Keratinocyte (primary cell): ENCODE data around the gene HIKESHI. TPM values are rescaled to one million over a fixed set of nuclear protein-coding genes. Genes with fewer than 3 reads are reported as not detected.

Experiments
- DNase-seq: peaks from one replicate; pipeline ENCODE4 v3.0.0-alpha.2; 2011; ENCODE audit warnings: low read depth, missing footprints, low spot score
- FAIRE-seq: peaks from 2 replicates; lab custom pipeline; 2011; peaks lifted over from hg19 to GRCh38; lab: Jason Lieb, UNC
- H2AFZ ChIP-seq: 2 replicates; pipeline ENCODE4 v1.6.0; 2012; ENCODE audit warnings: low read length, control low read depth, inconsistent platforms; ENCODE audit not compliant: control insufficient read depth
- H3K27ac ChIP-seq: 2 replicates; pipeline ENCODE4 v1.5.1; 2011; ENCODE audit warnings: low read length; ENCODE audit not compliant: control insufficient read depth, insufficient read depth
- H3K27me3 ChIP-seq: 3 replicates; pipeline ENCODE4 v1.6.0; 2011; ENCODE audit warnings: low read length; ENCODE audit not compliant: control insufficient read depth, insufficient read depth; ENCODE audit errors: extremely low read depth
- H3K36me3 ChIP-seq, 2 experiments: 2 replicates in 1 of 2; 3 replicates in 1 of 2; pipeline ENCODE4 v1.5.1; 2011; ENCODE audit warnings: low read length in 2 of 2, mild to moderate bottlenecking in 1 of 2; ENCODE audit not compliant: control insufficient read depth in 2 of 2, insufficient read depth in 2 of 2; ENCODE audit errors: extremely low read depth in 1 of 2
- H3K4me1 ChIP-seq: 3 replicates; pipeline ENCODE4 v1.5.1; 2011; ENCODE audit warnings: low read length; ENCODE audit not compliant: control insufficient read depth, insufficient read depth; ENCODE audit errors: extremely low read depth
- H3K4me2 ChIP-seq: 3 replicates; pipeline ENCODE4 v1.6.0; 2011; ENCODE audit warnings: low read depth, low read length; ENCODE audit not compliant: control insufficient read depth, insufficient read depth; ENCODE audit errors: extremely low read depth
- H3K4me3 ChIP-seq, 3 experiments: fragments of 200-600 bp in 1 of 3; sonication (generic) in 1 of 3; 2 replicates in 2 of 3; 3 replicates in 1 of 3; pipeline ENCODE4 v1.5.1; 2011 to 2016; ENCODE audit warnings: low read length in 3 of 3, mild to moderate bottlenecking in 3 of 3, control low read depth in 2 of 3, inconsistent platforms in 1 of 3, low read depth in 1 of 3, mixed read lengths in 1 of 3, mixed run types in 1 of 3, moderate library complexity in 1 of 3; ENCODE audit not compliant: control insufficient read depth in 2 of 3, insufficient read depth in 2 of 3; ENCODE audit errors: extremely low read depth in 1 of 3
- H3K79me2 ChIP-seq: 2 replicates; pipeline ENCODE4 v1.6.0; 2012; ENCODE audit warnings: low read length; ENCODE audit not compliant: control insufficient read depth, insufficient read depth
- H3K9ac ChIP-seq: 3 replicates; pipeline ENCODE4 v1.6.0; 2011; ENCODE audit warnings: low read length; ENCODE audit not compliant: control insufficient read depth, insufficient read depth; ENCODE audit errors: extremely low read depth
- H3K9me1 ChIP-seq: 3 replicates; pipeline ENCODE4 v1.6.0; 2011; ENCODE audit warnings: low read length; ENCODE audit not compliant: control insufficient read depth, insufficient read depth; ENCODE audit errors: extremely low read depth
- H3K9me3 ChIP-seq: 2 replicates; pipeline ENCODE4 v1.5.1; 2012; ENCODE audit warnings: low read depth, low read length; ENCODE audit not compliant: control insufficient read depth
- H4K20me1 ChIP-seq: 3 replicates; pipeline ENCODE4 v1.6.0; 2011; ENCODE audit warnings: low read length; ENCODE audit not compliant: control insufficient read depth, insufficient read depth; ENCODE audit errors: extremely low read depth
- CTCF ChIP-seq, 3 experiments: IDR thresholded peaks in 1 of 3; conservative IDR thresholded peaks in 1 of 3; optimal IDR thresholded peaks in 1 of 3; 2 replicates in 2 of 3; 3 replicates in 1 of 3; pipeline versions ENCODE3 to v1.5.1; 2011; ENCODE audit warnings: low read length in 3 of 3, mild to moderate bottlenecking in 3 of 3, moderate library complexity in 2 of 3, control low read depth in 1 of 3, inconsistent platforms in 1 of 3; ENCODE audit not compliant: insufficient read depth in 2 of 3; ENCODE audit errors: extremely low read depth in 1 of 3
- EZH2 ChIP-seq: IDR thresholded peaks from one replicate; pipeline ENCODE4 v1.6.1; 2012; ENCODE audit warnings: inconsistent platforms, mild to moderate bottlenecking, low read length, moderate library complexity
- dilution Hi-C: fragments of 300-500 bp; cut with MboI; formaldehyde crosslinking; loops from one replicate; pipeline ENCODE4 v1.7.0; 2020; ENCODE audit warnings: low sequenced_read_pairs; ENCODE audit not compliant: extremely low pct_ligation_motif_present
- polyA plus RNA-seq, 5 experiments: library from polyadenylated mRNA; depleted of rRNA in 3 of 5; stranded (reverse) in 3 of 5; stranded (forward) in 1 of 5; unstranded in 1 of 5; fragments of >200 nt; gene quantifications; 1 replicate in 1 of 5; 2 replicates in 3 of 5; 3 replicates in 1 of 5; pipeline versions ENCODE4 v1.2.1 to v1.2.3, GENCODE V29; 2011 to 2012; ENCODE audit warnings: missing spikeins in 2 of 5, low read depth in 1 of 5, low replicate concordance in 1 of 5

HIKESHI gene
- polyA plus RNA-seq, 1 donor (not counting 4 experiments of a cell fraction or from before 2014, with no cell fraction given) = 89.4 TPM

DNA sequence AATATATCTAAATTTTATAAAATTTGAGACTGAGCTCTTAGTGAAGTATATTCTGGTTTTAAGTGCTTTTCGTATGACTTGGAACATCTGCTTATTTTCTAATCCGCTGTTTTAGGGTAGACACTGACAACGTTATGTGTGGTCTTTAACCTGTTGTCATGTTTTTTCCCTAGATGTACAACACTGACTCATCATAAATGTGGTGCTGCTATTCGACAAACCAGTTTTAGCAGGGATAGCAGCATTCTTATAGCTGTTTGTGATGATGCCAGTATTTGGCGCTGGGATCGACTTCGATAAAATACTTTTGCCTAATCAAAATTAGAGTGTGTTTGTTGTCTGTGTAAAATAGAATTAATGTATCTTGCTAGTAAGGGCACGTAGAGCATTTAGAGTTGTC is 23.8 kb upstream of the HIKESHI start:
- dilution Hi-C loops = no loop called here
- no peak overlapping the region for H3K4me2 ChIP-seq

GRCh38 chr11:86279747-86280146 is 22.3 kb upstream of the HIKESHI start:
- DNase-seq (no peak), FAIRE-seq (no peak)
- H3K9me1 ChIP-seq = no peaks in the 10 kb centered on the region
- H3K79me2 ChIP-seq = no peaks in the 10 kb centered on the region
- no peaks in the 10 kb centered on the region for H3K9me3 ChIP-seq
- no peak overlapping the region for H3K27ac ChIP-seq
- H4K20me1 ChIP-seq = no peaks in the 10 kb centered on the region
- no peak overlapping the region for H3K4me3 ChIP-seq
- H3K36me3 ChIP-seq = peaks cover 3 to 16% of the 10 kb centered on the region in 2 experiments
- no peak overlapping the region for H2AFZ ChIP-seq
- H3K4me2 ChIP-seq = no peak overlapping the region
- no peaks in the 10 kb centered on the region for H3K27me3 ChIP-seq
- H3K9ac ChIP-seq = no peak overlapping the region
- dilution Hi-C loops = no loop called here
- TF ChIP-seq EZH2 = no peak
- no peak for TF ChIP-seq CTCF (optimal IDR thresholded peaks at IDR 0.05 in 1 of 3, IDR thresholded peaks at IDR 0.05 in 1 of 3, conservative IDR thresholded peaks at IDR 0.05 in 1 of 3; ENCODE audit: extremely low read depth in 1 of 3, insufficient read depth in 2 of 3, low read length in 3 of 3)
- H3K4me1 ChIP-seq = peaks cover 7% of the 10 kb centered on the region

More for the DNA sequence above, 23.8 kb upstream of the HIKESHI start:
- Histone ChIP-seq H3K9me3 (no peaks in the 10 kb centered on the region), H3K4me3 (no peak overlapping the region), H3K9ac (no peak overlapping the region), H3K27me3 (no peaks in the 10 kb centered on the region), H2AFZ (no peak overlapping the region), H3K9me1 (no peaks in the 10 kb centered on the region), H3K27ac (no peak overlapping the region), H3K4me1 (peaks cover 7% of the 10 kb centered on the region), H4K20me1 (no peaks in the 10 kb centered on the region), H3K79me2 (peaks cover 10% of the 10 kb centered on the region), H3K36me3 (peaks cover 2 to 12% of the 10 kb centered on the region in 2 experiments)
- no peak for FAIRE-seq
- DNase-seq = no peak
- TF ChIP-seq CTCF (optimal IDR thresholded peaks at IDR 0.05 in 1 of 3, IDR thresholded peaks at IDR 0.05 in 1 of 3, conservative IDR thresholded peaks at IDR 0.05 in 1 of 3; ENCODE audit: extremely low read depth in 1 of 3, insufficient read depth in 2 of 3, low read length in 3 of 3) (no peak), EZH2 (no peak)
